ENCODE measurements around the gene CDH4. TPM values are rescaled to one million over a fixed set of nuclear protein-coding genes. Genes with fewer than 3 reads are reported as not detected.

The CDH4 gene
- total and polyA plus RNA-seq, 2 of the 8 experiments (the other 6 are each of a cell fraction or from before 2014, with no cell fraction given), result 4.3 to 7.9 TPM

GRCh38 chr20:61806314-61806713 lies 554.3 kb downstream of the CDH4 start (continued):
- TF ChIP-seq CHD7 (IDR thresholded peaks at IDR 0.05; ENCODE audit: insufficient replicate concordance, low read length) (no peak), MAFK (IDR thresholded peaks at IDR 0.05; ENCODE audit: low read depth, low read length) (no peak), EP300 (IDR thresholded peaks at IDR 0.05; ENCODE audit: borderline replicate concordance in 1 of 2, low read depth in 2 of 2, low read length in 2 of 2) (no peak), RBBP5 (IDR thresholded peaks at IDR 0.05; ENCODE audit: borderline replicate concordance, low read depth, low read length) (no peak), USF2 (IDR thresholded peaks at IDR 0.05; ENCODE audit: low read length) (no peak), SIRT6 (IDR thresholded peaks at IDR 0.05; ENCODE audit: low read length) (no peak), POU5F1 (IDR thresholded peaks at IDR 0.05; ENCODE audit: low read depth, low read length) (no peak), JUN (IDR thresholded peaks at IDR 0.05; ENCODE audit: low read depth, low read length) (no peak), SRF (IDR thresholded peaks at IDR 0.05; ENCODE audit: low read depth, low read length) (no peak), SP1 (IDR thresholded peaks at IDR 0.05; ENCODE audit: low read depth, low read length) (no peak), KDM5A (IDR thresholded peaks at IDR 0.05; ENCODE audit: low read length) (no peak), BACH1 (IDR thresholded peaks at IDR 0.05; ENCODE audit: low read length) (no peak)

Measured in H1 (cell line).